Measurements from ENCODE around the gene MALRD1.
A peak's percentile ranks its signal among the peaks of the same experiment; 100 is the strongest.

The MALRD1 gene

DNA sequence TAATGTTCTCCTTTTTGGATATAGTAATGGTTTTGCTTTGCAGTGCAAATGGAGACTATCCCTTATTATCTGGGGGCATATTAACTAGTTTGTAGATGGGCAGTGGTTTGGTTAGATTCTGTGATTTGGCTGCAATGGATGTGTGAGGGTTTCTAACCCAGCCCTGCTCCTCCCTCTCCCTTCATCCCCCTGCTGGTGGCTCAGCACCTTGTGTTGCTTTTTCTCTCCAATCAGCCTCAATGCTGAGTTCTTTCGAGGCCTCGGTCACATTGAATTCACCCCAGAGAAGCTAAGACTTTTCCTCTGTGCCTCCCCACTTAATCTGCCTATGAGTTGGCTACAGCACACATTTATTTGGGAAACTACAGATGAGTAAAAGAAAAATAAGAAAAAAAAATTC lies 120.0 kb downstream of the MALRD1 start:
- no peak overlapping the region for H3K4me3 ChIP-seq (ENCODE audit: low read depth, low read length)
- peak; percentile 15 for DNase-seq
- no peaks in the 10 kb centered on the region for H3K27me3 ChIP-seq (ENCODE audit: insufficient read depth, low read depth, severe bottlenecking)
- no peaks in the 10 kb centered on the region for H3K9me3 ChIP-seq (ENCODE audit: severe bottlenecking)
- H3K27ac ChIP-seq = no peak overlapping the region
- TF ChIP-seq, protein P1, sequence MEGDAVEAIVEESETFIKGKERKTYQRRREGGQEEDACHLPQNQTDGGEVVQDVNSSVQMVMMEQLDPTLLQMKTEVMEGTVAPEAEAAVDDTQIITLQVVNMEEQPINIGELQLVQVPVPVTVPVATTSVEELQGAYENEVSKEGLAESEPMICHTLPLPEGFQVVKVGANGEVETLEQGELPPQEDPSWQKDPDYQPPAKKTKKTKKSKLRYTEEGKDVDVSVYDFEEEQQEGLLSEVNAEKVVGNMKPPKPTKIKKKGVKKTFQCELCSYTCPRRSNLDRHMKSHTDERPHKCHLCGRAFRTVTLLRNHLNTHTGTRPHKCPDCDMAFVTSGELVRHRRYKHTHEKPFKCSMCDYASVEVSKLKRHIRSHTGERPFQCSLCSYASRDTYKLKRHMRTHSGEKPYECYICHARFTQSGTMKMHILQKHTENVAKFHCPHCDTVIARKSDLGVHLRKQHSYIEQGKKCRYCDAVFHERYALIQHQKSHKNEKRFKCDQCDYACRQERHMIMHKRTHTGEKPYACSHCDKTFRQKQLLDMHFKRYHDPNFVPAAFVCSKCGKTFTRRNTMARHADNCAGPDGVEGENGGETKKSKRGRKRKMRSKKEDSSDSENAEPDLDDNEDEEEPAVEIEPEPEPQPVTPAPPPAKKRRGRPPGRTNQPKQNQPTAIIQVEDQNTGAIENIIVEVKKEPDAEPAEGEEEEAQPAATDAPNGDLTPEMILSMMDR (IDR thresholded peaks at IDR 0.05; ENCODE audit: low read depth, low read length) = peak; percentile 41; the same call in 1 of the 2 replicates
- H3K36me3 ChIP-seq = no peaks in the 10 kb centered on the region

DNA sequence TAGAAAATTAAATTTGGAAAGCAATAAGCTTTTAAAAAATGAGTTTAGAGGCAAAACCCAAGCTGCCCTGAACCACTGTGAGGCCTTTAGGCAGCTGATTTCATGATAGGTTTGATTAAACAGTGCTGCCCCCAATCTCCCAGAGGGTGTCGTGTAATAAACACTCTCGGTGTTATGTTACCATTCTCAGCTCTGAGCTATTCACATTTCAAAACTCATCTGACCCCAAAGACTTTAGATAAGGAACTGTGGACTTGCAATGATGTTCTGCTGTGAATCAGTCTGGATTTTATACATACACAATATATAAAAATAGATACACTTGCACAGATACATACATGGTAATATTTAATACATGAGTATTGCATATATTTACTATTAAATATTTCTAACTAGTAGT lies 120.4 kb downstream of the MALRD1 start:
- Histone ChIP-seq H3K27me3 (ENCODE audit: insufficient read depth, low read depth, severe bottlenecking) (no peaks in the 10 kb centered on the region), H3K27ac (no peak overlapping the region), H3K4me3 (ENCODE audit: low read depth, low read length) (no peak overlapping the region), H3K36me3 (no peaks in the 10 kb centered on the region), H3K9me3 (ENCODE audit: severe bottlenecking) (no peaks in the 10 kb centered on the region)
- TF ChIP-seq, protein P1 (IDR thresholded peaks at IDR 0.05; ENCODE audit: low read depth, low read length) = no peak
- no peak for DNase-seq

DNA sequence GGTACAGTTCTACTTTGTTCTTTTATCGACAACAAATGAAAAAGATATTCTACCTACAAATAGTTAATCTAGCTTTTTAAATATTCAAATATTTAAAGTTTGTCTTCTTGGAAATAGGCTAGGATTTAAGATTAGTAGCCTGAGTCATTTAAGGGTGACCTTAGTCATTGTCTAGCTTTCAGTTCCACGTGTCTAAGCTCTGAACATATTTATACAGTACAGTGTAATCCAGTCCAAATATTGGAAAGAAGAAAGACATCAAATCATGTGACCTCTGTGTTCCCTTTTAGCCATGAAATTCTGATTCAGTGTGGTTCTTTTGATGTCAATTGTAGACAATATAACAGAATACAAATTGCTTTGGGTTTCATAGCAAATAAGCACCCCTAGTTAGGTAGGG lies 121.1 kb downstream of the MALRD1 start:
- TF ChIP-seq, protein P1 (IDR thresholded peaks at IDR 0.05; ENCODE audit: low read depth, low read length) = no peak
- DNase-seq = no peak
- no peak overlapping the region for H3K27ac ChIP-seq

DNA sequence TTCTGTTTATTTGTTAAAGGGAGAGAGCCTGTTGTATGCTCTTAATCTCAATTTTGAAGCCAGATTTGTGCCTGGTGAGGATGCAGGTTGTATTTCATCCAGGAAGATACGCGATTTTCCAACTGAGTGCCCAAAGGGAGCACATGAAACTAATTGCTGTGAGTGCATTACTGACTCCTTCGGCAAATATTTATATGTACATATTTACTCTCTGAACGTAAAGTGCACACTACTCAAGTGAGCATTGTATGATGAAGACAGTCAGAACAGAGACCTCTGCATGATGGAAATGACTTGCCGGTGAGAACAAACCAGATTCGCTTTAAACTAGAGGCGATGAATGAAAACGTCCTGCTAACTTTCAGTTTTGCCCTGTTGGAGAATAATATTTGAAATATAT lies 130.1 kb downstream of the MALRD1 start:
- H3K4me3 ChIP-seq (ENCODE audit: low read depth, low read length) = no peak overlapping the region
- TF ChIP-seq, protein P1 (IDR thresholded peaks at IDR 0.05; ENCODE audit: low read depth, low read length) = no peak
- H3K9me3 ChIP-seq (ENCODE audit: severe bottlenecking) = no peaks in the 10 kb centered on the region
- DNase-seq = no peak
- H3K27ac ChIP-seq = no peak overlapping the region
- H3K36me3 ChIP-seq = no peaks in the 10 kb centered on the region
- no peaks in the 10 kb centered on the region for H3K27me3 ChIP-seq (ENCODE audit: insufficient read depth, low read depth, severe bottlenecking)

More for the DNA sequence above, 121.1 kb downstream of the MALRD1 start:
- Histone ChIP-seq H3K4me3 (ENCODE audit: low read depth, low read length) (no peak overlapping the region), H3K9me3 (ENCODE audit: severe bottlenecking) (no peaks in the 10 kb centered on the region), H3K27me3 (ENCODE audit: insufficient read depth, low read depth, severe bottlenecking) (no peaks in the 10 kb centered on the region), H3K36me3 (no peaks in the 10 kb centered on the region)

DNA sequence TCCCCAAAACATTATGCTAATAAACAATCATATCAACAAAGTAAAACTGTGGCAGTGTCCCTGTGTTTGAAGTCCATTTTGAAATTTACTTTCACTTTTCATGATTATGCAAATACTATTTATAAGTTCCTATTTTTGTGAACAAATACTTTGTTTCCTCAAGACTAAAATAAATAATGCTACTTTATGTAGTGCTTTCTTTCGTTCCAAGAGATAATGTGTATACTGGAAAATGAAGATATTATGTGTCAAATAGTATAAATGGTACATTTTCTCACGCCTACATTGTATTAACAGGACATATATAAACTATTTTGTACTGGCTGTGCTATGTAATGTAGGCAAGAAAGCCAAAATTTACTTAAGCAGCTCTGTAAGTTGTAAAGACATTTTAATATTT lies 136.3 kb downstream of the MALRD1 start:
- H3K4me3 ChIP-seq (ENCODE audit: low read depth, low read length) = no peak overlapping the region
- no peaks in the 10 kb centered on the region for H3K27me3 ChIP-seq (ENCODE audit: insufficient read depth, low read depth, severe bottlenecking)
- H3K9me3 ChIP-seq (ENCODE audit: severe bottlenecking) = no peaks in the 10 kb centered on the region
- TF ChIP-seq, protein P1 (IDR thresholded peaks at IDR 0.05; ENCODE audit: low read depth, low read length) = no peak
- no peaks in the 10 kb centered on the region for H3K36me3 ChIP-seq
- DNase-seq = no peak
- no peak overlapping the region for H3K27ac ChIP-seq

DNA sequence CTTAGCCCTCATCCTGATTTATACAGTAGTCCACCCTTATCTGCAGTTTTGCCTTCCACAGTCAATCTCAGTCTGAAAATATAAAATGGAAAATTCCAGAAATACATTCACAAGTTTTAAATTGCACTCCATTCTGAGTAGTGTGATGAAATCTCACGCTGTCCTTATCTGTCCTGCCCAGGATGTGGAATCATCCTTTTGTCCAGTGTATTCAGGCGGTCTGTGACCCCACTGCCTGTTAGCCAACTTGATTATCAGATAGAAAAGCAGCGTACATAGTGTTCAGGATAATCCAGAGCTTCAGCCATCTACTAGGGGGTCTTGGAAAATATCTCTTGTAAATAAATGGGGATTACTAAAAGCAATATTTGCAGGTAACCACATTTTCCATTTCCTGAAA lies 146.3 kb downstream of the MALRD1 start:
- TF ChIP-seq, protein P1 (IDR thresholded peaks at IDR 0.05; ENCODE audit: low read depth, low read length) = no peak
- H3K27me3 ChIP-seq (ENCODE audit: insufficient read depth, low read depth, severe bottlenecking) = no peaks in the 10 kb centered on the region
- H3K36me3 ChIP-seq = no peaks in the 10 kb centered on the region
- no peak overlapping the region for H3K27ac ChIP-seq
- no peak overlapping the region for H3K4me3 ChIP-seq (ENCODE audit: low read depth, low read length)
- DNase-seq = no peak
- no peaks in the 10 kb centered on the region for H3K9me3 ChIP-seq (ENCODE audit: severe bottlenecking)

All from WERI-Rb-1 (cell line).